SK-N-SH (cell line): ENCODE measurements around the gene EHBP1L1.

Experiments used
- CHD2 ChIP-seq: fragments of 150-350 bp; IDR thresholded peaks from 2 replicates; pipeline ENCODE4 v1.6.1; 2018; ENCODE audit warnings: low read length; ENCODE audit not compliant: partially characterized antibody
- CTCF ChIP-seq: fragments of 200-600 bp; sonication (generic); IDR thresholded peaks from 2 replicates; pipeline ENCODE4 v1.6.1; 2017; ENCODE audit warnings: antibody characterized with exemption, mild to moderate bottlenecking, moderate library complexity
- EP300 ChIP-seq, 2 experiments: IDR thresholded peaks; 2 replicates each; pipeline versions ENCODE4 v1.4.0 to v1.6.1; 2012; ENCODE audit warnings: borderline replicate concordance in 1 of 2, low read depth in 1 of 2, low read length in 1 of 2
- EZH2phosphoT487 ChIP-seq: fragments of 200-600 bp; sonication (generic); IDR thresholded peaks from 2 replicates; pipeline ENCODE4 v1.6.1; 2017; ENCODE audit warnings: low read depth, mixed run types, mild to moderate bottlenecking, antibody characterized with exemption, moderate library complexity, borderline replicate concordance
- FOXM1 ChIP-seq: IDR thresholded peaks from 2 replicates; pipeline ENCODE4 v1.4.0; 2012; ENCODE audit warnings: low read depth, mild to moderate bottlenecking
- MXI1 ChIP-seq: IDR thresholded peaks from 2 replicates; pipeline ENCODE4 v1.6.1; 2012; ENCODE audit warnings: mild to moderate bottlenecking, low read depth, low read length, improper control_type of control experiment
- NRF1 ChIP-seq: IDR thresholded peaks from 2 replicates; pipeline ENCODE4 v1.6.1; 2012; ENCODE audit warnings: low read depth, mild to moderate bottlenecking, low read length
- POLR2AphosphoS5 ChIP-seq: IDR thresholded peaks from 2 replicates; pipeline ENCODE4 v1.6.1; 2012; ENCODE audit warnings: low read depth, low read length
- RAD21 ChIP-seq: IDR thresholded peaks from 2 replicates; pipeline ENCODE4 v1.6.1; 2012; ENCODE audit warnings: mild to moderate bottlenecking, low read length
- REST ChIP-seq: IDR thresholded peaks from 2 replicates; pipeline ENCODE4 v1.6.1; 2012; ENCODE audit warnings: mild to moderate bottlenecking, low read depth, low read length, moderate library complexity
- SIN3A ChIP-seq: IDR thresholded peaks from 2 replicates; pipeline ENCODE4 v1.6.1; 2012; ENCODE audit warnings: low read depth, mild to moderate bottlenecking, low read length, moderate library complexity, borderline replicate concordance
- TAF1 ChIP-seq: IDR thresholded peaks from 2 replicates; pipeline ENCODE4 v1.6.1; 2012; ENCODE audit warnings: low read depth, mild to moderate bottlenecking, low read length, moderate library complexity, borderline replicate concordance
- YY1 ChIP-seq: IDR thresholded peaks from 2 replicates; pipeline ENCODE4 v1.4.0; 2012; ENCODE audit warnings: low read depth, mild to moderate bottlenecking
- ZBTB33 ChIP-seq: IDR thresholded peaks from 2 replicates; pipeline ENCODE4 v1.4.0; 2012; ENCODE audit warnings: low read depth, borderline replicate concordance

DNA sequence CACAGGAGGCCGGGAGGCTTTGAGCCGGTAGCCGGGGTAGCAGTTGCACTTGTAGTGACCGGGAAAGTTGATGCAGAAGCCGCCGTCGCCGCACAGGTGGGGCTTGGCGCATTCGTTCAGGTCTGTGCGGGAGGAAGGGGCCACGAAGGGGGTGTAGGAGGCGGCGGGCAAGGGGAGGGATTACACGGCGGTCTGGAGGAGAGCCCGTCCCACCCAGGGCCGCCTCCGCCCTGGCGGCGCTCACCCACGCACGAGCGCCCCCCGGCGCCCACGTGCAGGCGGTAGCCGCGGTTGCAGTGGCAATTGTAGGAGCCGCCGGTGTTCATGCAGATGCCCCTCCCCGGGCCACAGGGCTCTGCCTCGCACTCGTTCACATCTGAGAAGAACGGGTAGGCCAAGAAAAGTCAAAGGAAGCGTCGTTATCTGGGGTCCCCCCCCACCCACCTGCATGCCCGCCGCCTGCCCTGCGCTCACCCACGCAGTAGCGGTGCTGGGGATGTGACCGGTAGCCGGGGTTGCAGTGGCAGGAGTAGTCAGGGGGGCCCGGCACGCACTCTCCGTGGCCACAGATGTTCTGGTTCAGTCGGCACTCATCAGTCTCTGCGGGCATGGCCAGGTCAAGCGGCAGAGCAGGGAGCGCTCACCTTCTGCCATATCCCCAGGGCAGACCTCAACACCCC, 28.3 kb upstream of the EHBP1L1 start:
- no peak for TF ChIP-seq REST
- no peak for TF ChIP-seq CHD2
- TF ChIP-seq YY1: no peak
- no peak for TF ChIP-seq FOXM1
- TF ChIP-seq MXI1: no peak
- TF ChIP-seq CTCF: no peak
- TF ChIP-seq EP300 (IDR thresholded peaks at IDR 0.05; ENCODE audit: borderline replicate concordance in 1 of 2, low read depth in 1 of 2, low read length in 1 of 2): no peak
- no peak for TF ChIP-seq EZH2phosphoT487
- no peak for TF ChIP-seq SIN3A
- no peak for TF ChIP-seq RAD21
- TF ChIP-seq TAF1: no peak
- no peak for TF ChIP-seq POLR2AphosphoS5
- TF ChIP-seq NRF1: no peak
- no peak for TF ChIP-seq ZBTB33
